ENCODE data around the gene DEXI.
"Not testable (repeated sequence)": the region's sequence is repeated elsewhere in the genome, so short reads cannot be mapped to it uniquely, and the experiment has no call there.

DEXI gene

GRCh38 chr16:10968498-10968897, 26.2 kb upstream of the DEXI start:
- ATAC-seq = no peak
- DNase-seq = no peak

GRCh38 chr16:10967986-10968385, 25.7 kb upstream of the DEXI start:
- no peak for DNase-seq

GRCh38 chr16:10966559-10966958, 24.3 kb upstream of the DEXI start:
- not testable (repeated sequence) for DNase-seq, ATAC-seq

More at GRCh38 chr16:10967986-10968385, 25.7 kb upstream of the DEXI start:
- no peak for ATAC-seq

GRCh38 chr16:10966129-10966528, 23.9 kb upstream of the DEXI start:
- ATAC-seq = no peak
- DNase-seq = no peak

- peak; percentile 41 for ATAC-seq
- DNase-seq = peak; percentile 52
Measured at GRCh38 chr16:10965440-10966061, 23.3 kb upstream of the DEXI start.

- peak; percentile 51 for DNase-seq
- peak; percentile 85 for ATAC-seq
Measured at GRCh38 chr16:10964891-10965326, 22.6 kb upstream of the DEXI start.

- DNase-seq (peak; percentile 90), ATAC-seq (peak; percentile 42)
Measured at GRCh38 chr16:10964039-10964890, 22.0 kb upstream of the DEXI start.

GRCh38 chr16:10961231-10961630, 19.0 kb upstream of the DEXI start:
- ATAC-seq (no peak), DNase-seq (no peak)

GRCh38 chr16:10959161-10959560, 16.9 kb upstream of the DEXI start:
- ATAC-seq (no peak), DNase-seq (no peak)

GRCh38 chr16:10957771-10958482, 15.7 kb upstream of the DEXI start:
- peak; percentile 78 for ATAC-seq
- DNase-seq = no peak

- ATAC-seq (no peak), DNase-seq (no peak)
Measured at GRCh38 chr16:10954903-10955302, 12.6 kb upstream of the DEXI start.

GRCh38 chr16:10951026-10951425, 8.8 kb upstream of the DEXI start:
- DNase-seq (no peak), ATAC-seq (no peak)

GRCh38 chr16:10950393-10950792, 8.1 kb upstream of the DEXI start:
- no peak for DNase-seq
- ATAC-seq = no peak

GRCh38 chr16:10949424-10949970, 7.2 kb upstream of the DEXI start:
- DNase-seq = peak; percentile 52
- peak; percentile 62 for ATAC-seq

GRCh38 chr16:10947211-10947787, 5.0 kb upstream of the DEXI start:
- DNase-seq (no peak), ATAC-seq (no peak)

- ATAC-seq (no peak), DNase-seq (no peak)
Measured at GRCh38 chr16:10946308-10946707, 4.0 kb upstream of the DEXI start.

GRCh38 chr16:10945065-10945787, 3.0 kb upstream of the DEXI start:
- ATAC-seq = no peak
- no peak for DNase-seq

GRCh38 chr16:10944249-10945064, 2.2 kb upstream of the DEXI start, which contains the start of gene CLEC16A:
Gene CLEC16A, plus strand, starts transcription at chr16:10944564. Its CDS starts 154 bp downstream, at chr16:10944718.
- DNase-seq = peak; percentile 97
- peak; percentile 82 for ATAC-seq

GRCh38 chr16:10943064-10943353, 741 bp upstream of the DEXI start:
- ATAC-seq (no peak), DNase-seq (no peak)

GRCh38 chr16:10941935-10942351, 325 bp downstream of the DEXI start:
- ATAC-seq, DNase-seq: not testable (repeated sequence)

All from stimulated activated naive CD8-positive, alpha-beta T cell treated with anti-CD3 and anti-CD28 coated beads, Interleukin-15, Interleukin-2, amounts not matched to agents 100 U/mL and 50 U/mL, for 24 hours (primary cell).